Measurements from ENCODE around the gene MIEF1.

Gene MIEF1

DNA sequence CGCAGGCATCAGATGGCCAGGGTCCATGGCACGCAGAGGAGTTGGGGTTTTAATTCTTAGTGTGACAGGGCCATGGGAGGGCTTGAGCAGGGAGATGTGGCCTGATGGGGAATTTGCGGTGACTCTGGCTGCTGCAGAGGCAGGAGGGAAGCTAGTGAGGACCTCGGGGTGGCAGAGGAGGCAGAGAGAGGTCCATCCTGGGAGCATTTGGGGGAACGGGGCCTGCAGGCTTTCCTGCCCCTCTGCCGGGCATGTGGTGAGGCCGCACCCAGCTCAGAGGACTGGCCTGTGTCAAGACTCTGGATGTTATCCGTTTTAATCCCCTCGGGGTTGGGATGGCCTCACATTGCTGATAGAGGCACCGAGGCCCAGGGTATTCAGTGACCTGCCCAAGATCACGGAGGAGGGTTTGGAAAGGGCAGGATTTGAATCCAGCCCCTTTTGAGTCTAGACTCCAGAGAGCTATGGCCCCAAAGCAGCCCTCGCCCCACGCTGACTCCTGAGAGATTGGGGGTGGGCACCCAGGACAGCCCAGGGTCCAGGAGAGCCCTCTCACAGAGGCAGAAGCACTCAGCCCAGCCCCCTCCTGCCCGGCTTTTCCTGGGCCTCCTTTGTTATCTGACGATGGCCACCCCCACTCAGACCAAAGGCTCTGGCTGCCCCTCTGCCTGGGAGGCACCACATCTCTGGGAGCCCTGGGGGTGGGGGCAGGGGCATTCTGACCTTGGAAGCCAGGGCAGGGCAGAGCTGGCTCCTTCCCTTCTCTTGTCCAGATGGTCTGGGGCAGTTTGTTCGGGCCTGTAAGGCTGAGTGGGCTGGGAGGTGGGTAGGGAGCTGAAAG, 31.4 kb upstream of the MIEF1 start:
- DNase-seq (ENCODE audit: low read depth in 2 of 2) = no peak

DNA sequence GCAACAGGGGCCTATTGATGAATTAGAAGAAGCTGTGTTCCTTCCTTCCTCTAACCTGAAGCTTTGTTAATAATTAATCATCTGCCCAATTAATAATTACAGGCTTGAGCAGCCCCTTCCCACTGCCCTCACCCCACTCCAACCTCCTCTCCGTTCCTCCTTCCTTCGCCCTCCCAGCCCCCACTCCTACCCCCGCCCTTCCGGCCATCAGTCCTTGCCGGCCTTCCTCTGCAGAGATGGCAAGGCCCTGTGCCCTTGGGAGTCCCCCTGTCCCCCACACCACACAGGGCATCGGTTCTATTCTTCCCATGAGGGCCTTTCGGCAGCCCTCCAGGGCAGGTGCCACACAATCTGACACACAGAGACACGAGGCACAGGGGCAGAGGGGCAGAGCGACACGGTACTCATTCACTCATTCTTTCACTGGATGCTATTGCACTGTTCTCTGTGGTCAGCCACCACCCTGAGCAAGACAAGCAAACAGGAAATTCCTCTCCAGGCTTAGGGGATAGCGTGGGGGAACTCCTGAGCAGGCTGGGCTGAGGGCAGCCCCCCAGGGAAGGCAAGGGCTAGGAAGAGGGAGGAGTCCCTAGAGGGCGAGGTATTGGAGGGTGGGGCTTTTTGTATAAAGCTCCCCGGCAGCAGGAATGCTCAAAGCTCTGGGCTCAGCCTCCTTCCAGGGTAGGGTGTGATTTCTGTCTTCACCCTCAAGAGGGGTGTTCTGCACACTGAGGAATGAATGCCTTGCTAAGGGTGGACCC, 30.5 kb upstream of the MIEF1 start:
- no peak for DNase-seq (ENCODE audit: low read depth in 2 of 2)

DNA sequence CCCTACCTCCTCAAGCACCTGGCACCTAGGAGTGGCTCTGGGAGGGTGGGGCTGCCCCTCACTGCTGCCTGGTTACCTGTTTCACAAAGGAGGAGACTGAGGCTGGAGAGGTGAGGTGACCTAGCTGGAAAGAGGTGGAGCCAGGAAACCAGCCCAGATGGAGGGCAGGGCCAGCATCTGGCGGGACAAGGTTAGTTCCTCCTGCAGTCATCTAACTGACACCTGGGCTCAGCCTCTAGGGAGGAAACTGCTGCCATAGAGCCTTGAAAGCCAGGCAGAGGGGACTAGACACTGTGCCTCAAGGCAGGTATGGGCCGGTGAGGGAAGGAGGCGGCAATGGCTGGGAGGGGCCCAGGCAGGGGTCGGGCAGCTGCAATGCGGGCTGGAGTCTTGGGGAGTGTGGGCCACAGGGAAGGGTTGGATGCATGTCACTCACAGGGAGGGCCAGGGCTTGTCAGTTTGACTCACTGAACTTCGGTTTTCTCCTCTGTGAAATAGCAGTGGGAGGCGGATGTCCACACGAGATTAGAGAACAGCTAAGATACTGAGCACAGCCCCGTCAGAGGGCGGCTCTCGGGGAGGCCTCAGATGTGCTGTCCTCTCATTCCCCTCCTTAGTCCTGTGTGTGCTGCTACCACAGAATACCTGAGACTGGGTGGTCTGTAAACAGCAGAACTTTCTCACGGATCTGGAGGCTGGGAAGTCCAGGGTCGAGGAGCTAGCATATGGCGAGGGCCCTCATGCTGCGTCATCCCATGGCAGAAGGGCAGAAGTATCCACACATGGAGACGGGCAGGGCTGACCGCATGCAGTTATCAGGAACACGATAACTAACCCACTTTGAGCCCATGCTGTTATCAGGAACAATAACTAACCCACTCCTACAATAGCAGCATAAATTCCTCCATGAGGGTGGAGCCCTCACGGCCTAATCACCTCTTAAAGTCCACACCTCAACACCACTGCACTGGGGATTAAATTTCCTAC, 29.2 kb upstream of the MIEF1 start:
- no peak for DNase-seq (ENCODE audit: low read depth in 2 of 2)

DNA sequence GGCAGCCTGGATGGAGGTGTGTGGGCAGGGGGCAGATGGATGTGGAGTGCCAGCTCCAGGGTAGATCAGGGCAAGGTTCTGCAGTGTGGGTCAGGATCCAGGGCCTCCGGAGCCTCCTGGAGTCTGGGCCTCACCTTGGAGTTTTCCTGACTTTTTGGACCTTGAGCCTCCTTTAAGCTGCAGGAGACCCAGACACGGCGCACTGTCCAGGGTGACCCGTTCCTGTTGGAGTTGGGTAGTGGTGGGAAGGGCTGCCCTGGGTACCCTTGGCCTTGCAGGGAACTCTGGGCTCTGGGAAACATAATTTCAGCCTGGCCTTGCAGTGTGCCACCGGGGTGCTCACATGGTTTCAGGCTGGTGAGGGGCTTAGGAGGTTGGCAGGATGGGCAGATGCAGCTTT, 28.2 kb upstream of the MIEF1 start:
- no peak for DNase-seq (ENCODE audit: low read depth in 2 of 2)

DNA sequence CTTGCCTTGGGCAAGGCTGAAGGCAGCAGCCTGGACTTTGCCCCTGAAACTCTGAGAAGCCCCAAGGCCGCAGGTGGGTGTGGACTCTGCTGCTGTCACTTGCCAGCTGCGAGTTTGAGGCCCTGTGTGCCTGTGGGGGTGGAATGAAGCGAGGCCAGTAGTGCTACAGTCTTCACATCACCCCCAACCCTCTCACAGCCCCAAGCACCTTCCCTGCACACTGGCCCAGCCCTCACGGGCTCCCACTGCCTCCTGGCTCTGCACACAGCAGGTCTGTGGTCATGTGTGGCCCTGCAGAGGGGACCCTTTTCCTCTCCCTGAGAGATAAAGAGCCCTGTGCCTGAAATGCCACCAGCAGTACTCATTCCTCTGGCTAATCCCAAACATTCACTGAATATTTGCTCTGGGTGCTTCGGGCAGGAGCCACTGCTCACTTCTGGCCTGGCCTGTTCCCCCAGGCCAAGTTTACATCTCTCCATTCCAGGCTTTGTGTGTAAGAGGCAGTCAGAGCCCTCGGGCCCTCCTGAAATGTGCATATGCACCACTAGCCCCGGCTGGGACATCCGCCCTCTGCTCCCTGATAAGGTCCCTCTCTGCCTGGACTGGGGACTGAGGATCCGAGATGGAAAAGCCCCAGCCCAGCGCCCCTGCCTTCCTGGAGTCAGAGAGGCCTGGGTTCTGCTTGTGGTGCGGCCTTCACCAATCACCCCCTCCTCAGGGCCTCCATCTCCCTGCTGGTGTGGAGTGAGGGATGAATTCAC, 27.6 kb upstream of the MIEF1 start:
- no peak for DNase-seq (ENCODE audit: low read depth in 2 of 2)

DNA sequence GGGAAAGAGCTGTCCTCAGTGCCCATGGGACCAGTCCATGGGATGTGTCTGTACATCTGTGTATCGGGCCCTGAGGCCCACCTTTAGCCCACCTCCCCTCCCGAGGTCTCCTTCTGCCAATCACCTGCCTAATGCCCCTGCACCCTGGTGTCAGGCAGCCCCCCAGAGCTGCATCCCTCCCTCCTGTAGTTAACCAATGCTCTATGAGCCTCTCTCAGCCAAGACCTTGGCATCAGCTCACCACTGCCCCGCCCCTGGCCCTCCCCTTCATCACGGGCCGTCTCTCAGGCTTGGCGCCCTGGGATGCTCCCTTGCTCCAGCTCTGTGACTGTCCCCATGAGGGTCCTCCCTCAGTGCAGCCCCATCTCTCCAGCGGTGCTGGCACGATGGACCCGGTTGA, 26.8 kb upstream of the MIEF1 start:
- no peak for DNase-seq (ENCODE audit: low read depth in 2 of 2)

DNA sequence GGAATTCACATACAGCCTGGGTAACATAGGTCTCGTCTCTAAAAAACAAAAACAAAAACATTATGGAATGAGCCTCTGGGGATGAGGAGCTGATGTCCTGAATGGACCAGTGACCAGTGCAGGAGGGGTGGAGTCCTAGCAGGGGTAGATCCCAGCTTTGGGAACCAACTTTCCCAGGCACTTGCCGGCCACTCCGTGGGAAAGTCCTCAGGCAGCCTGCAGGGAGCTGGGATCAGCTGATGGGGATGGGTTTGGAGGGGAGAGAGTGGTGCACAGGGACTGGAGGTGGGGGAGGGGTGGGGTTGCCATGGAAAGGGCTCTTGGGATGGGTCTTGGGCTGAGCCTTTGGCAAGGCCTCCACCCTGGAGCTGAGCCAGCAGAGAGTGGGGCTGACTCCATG, 26.2 kb upstream of the MIEF1 start:
- no peak for DNase-seq (ENCODE audit: low read depth in 2 of 2)

DNA sequence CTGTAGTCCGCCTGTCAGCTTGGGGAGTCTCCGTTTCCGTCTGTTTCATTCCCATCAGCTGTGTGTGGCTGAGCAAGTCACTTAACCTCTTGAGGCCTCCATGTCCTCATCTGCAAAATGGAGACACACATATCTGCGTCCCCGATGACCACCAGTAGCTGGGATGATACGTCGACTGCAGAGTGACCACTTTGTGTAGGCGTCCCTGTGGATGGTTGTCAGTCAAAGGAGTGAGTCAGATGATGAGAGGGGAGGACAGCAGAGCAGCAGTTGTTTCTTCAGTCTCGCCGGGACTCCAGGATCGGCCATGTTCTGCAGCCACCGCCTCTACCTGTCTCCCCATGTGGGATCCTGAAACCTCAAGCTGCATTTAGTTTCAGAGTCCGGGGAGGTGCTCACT, 25.4 kb upstream of the MIEF1 start:
- no peak for DNase-seq (ENCODE audit: low read depth in 2 of 2)

DNA sequence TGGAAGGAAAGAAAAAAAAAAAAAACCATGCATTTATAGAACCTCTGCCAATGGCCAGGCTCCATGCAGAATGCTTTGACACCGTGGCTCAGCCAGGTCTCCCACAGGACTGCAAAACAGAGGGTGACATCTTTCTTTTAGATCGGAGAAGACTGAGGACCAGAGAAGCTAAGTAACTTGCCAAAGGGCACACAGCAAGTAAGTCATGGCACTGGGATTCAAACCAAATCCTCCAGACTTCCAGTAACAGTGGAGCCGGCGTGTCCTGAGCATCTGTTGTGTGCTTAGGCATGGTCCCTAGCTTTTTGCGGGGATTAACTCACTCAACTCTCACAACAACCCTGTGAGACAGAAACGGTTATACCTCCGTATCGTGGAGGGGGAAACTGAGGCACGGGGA, 24.5 kb upstream of the MIEF1 start:
- no peak for DNase-seq (ENCODE audit: low read depth in 2 of 2)

DNA sequence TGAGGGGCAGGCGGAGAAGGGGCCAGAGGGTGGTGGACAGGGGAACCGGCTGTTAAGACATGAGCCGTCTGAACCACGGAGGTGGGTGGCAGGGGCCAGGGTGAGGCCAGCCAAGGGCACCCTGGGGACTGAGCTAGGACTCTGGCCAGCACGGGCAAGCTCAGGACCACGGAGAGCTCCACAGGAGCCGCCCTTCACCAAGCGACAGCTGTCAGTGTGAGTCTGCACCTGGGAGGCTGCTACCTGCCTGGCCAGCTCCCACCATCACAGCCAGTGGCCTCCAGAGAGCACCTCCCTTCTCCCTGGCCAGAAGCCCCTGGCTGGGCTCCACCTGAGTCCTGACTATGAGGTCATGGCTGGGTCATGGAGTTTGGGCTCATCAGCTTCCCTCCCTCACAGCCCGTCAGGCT, 23.6 kb upstream of the MIEF1 start:
- DNase-seq (ENCODE audit: low read depth in 2 of 2) = no peak

DNA sequence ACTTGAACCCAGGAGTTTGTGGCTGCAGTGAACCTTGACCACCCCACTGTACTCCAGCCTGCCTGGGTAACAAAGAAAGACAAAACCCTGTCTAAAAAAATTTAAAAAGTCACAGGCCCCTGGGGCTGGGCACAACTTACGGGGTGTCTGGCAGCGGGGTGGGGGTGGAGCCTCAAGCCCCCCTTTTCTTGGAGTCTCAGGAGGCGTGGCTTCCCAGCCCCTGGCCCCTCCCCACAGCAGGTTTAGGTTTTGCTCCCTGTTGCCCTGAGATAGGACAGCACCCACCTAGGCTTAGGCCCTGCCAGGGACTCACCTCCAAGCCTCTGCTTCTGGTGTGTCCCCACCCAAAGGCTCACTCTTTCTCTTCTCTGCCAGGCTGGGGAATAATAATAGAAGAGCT, 22.8 kb upstream of the MIEF1 start:
- no peak for DNase-seq (ENCODE audit: low read depth in 2 of 2)

DNA sequence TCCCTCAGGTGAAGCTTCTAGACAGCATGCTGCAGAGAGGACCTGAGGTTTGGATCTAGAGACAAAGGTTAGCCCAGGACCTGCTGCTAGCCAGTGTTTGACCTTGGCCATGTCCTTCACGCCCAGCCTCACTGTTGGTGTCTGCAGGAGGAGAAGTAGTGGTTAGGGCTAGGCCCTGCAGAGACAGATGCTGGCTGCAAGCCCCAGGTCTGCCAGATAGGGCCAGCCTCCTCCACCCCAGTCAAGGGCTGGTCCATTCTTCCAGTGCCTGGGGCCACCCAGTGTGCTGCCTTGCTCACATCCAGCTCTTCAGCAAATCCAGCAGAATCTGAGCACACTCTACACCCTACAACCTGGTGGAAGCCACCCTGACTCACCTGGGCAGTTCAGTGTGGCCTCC, 21.5 kb upstream of the MIEF1 start:
- DNase-seq (ENCODE audit: low read depth in 2 of 2) = no peak

DNA sequence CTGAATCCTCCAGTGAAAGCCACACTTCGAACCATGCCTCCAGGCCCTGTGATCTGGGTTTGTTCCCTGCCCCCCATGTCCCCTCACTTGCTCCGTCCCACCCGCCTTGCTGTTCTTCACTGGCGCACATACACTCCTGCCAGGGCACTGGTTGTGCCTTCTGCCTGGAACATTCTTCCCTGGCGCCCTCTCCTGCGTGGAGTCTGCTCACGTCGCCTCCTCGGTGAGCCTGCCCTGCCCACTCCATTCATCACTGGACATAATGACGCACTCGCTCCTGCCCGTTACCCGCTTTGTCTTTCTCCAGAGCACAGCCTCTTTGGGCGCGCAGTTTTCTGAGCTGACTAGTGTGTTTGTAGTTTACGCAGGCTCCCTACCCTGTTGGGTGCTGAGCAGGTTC, 21.0 kb upstream of the MIEF1 start:
- no peak for DNase-seq (ENCODE audit: low read depth in 2 of 2)

DNA sequence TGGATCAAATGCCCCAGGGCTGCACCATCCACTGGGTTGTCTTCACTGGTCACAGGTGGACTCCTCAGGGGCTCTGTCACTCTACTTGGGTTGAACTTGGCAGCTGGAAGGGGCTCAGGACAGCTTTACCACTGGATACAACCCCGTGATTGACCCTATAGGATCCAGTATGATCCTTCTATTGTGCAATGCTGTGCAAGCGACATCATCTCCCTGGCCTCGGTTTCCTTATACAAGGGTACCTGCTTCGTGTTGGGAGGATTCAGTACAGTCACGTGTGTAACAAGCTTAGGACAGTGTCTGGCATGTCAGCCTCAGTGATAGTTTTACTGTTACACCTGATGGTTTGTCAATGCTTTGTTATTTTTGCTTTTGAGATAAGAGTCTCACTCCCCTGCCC, 20.5 kb upstream of the MIEF1 start:
- no peak for DNase-seq (ENCODE audit: low read depth in 2 of 2)

DNA sequence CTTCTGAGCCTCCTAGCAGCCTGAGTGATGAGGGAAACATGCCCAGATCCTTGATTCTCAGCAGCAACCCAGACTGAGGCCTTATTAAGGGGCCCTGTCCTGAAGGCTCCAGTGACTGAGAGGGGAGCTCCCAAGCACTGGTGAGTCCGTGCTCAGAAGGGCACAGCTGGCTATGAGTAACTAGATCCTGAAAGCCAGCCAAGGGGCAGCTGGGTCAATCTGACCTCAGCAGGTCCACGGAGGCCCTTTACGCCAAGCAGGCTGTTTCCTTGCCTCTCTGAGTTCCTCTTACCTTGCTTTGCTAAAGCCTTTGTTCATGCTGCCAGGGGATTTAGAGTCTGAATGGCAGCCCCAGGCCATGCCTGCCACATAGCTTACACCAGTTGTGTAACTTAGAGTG, 19.3 kb upstream of the MIEF1 start:
- DNase-seq (ENCODE audit: low read depth in 2 of 2) = no peak

DNA sequence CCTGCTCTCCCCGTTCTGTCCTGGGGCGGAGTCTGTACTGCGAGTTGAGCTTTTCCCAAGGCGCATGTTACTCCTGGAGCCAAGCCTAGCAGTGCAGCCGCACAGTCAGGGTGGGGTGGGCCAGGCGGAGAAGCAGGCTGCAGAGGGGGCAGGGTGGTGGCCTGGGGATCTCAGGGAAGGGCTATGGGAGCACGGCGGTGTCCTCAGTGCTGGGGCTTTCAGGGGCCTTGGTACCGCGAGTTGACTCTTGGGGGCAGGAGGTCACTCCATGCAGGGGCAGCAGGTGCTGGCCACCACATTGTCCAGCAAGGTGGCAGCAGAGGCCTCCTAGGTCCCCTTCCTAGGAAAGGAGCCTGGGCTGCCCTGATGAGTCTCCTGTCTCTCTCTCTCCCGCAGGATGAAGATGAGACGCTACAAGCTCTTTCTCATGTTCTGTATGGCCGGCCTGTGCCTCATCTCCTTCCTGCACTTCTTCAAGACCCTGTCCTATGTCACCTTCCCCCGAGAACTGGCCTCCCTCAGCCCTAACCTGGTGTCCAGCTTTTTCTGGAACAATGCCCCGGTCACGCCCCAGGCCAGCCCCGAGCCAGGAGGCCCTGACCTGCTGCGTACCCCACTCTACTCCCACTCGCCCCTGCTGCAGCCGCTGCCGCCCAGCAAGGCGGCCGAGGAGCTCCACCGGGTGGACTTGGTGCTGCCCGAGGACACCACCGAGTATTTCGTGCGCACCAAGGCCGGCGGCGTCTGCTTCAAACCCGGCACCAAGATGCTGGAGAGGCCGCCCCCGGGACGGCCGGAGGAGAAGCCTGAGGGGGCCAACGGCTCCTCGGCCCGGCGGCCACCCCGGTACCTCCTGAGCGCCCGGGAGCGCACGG, 14.9 kb upstream of the MIEF1 start:
- DNase-seq (ENCODE audit: low read depth in 2 of 2) = no peak

DNA sequence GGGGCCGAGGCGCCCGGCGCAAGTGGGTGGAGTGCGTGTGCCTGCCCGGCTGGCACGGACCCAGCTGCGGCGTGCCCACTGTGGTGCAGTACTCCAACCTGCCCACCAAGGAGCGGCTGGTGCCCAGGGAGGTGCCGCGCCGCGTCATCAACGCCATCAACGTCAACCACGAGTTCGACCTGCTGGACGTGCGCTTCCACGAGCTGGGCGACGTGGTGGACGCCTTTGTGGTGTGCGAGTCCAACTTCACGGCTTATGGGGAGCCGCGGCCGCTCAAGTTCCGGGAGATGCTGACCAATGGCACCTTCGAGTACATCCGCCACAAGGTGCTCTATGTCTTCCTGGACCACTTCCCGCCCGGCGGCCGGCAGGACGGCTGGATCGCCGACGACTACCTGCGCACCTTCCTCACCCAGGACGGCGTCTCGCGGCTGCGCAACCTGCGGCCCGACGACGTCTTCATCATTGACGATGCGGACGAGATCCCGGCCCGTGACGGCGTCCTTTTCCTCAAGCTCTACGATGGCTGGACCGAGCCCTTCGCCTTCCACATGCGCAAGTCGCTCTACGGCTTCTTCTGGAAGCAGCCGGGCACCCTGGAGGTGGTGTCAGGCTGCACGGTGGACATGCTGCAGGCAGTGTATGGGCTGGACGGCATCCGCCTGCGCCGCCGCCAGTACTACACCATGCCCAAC, 14.1 kb upstream of the MIEF1 start:
- no peak for DNase-seq (ENCODE audit: low read depth in 2 of 2)

DNA sequence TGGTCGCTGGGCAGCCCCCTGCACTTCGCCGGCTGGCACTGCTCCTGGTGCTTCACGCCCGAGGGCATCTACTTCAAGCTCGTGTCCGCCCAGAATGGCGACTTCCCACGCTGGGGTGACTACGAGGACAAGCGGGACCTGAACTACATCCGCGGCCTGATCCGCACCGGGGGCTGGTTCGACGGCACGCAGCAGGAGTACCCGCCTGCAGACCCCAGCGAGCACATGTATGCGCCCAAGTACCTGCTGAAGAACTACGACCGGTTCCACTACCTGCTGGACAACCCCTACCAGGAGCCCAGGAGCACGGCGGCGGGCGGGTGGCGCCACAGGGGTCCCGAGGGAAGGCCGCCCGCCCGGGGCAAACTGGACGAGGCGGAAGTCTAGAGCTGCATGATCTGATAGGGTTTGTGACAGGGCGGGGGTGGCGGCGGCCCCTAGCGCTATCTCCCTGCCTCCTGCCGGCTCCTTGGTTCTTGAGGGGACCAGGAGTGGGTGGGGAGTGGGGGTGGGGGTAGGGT, 13.5 kb upstream of the MIEF1 start:
- no peak for DNase-seq (ENCODE audit: low read depth in 2 of 2)

All from stimulated activated CD8-positive, alpha-beta memory T cell treated with anti-CD3 and anti-CD28 coated beads, Interleukin-2, amount 100 ng/mL, for 48 hours (primary cell).